A549 (cell line): ENCODE measurements around the gene DNAJC3. TPM values are rescaled to one million over a fixed set of nuclear protein-coding genes. Genes with fewer than 3 reads are reported as not detected.
A peak's percentile ranks its signal among the peaks of the same experiment; 100 is the strongest.

ENCODE experiments used
- ATAC-seq, 2 experiments: fragments of 200-7000 bp in 1 of 2; fragments of >200 bp in 1 of 2; cut with Nextera tagmentation in 1 of 2; cut with Tn5 transposase in 1 of 2; 3 replicates each; pipeline versions ENCODE4 v1.8.0 to v1.9.1; 2018 to 2020; ENCODE audit warnings: mild to moderate bottlenecking in 1 of 2, moderate library complexity in 1 of 2
- CTCF ChIA-PET: fragments of 300-600 bp; sonication (Branson Sonifier 250); formaldehyde crosslinking; extraction: SDS; loops from one replicate; lab custom pipeline; 2021; ENCODE audit warnings: antibody characterized with exemption, inconsistent platforms; lab: Yijun Ruan, JAX
- POLR2A ChIA-PET: fragments of 350-600 bp; formaldehyde crosslinking; extraction: SDS; loops from one replicate; lab custom pipeline; 2021; ENCODE audit warnings: antibody characterized with exemption, inconsistent platforms; lab: Yijun Ruan, JAX
- DNase-seq, 2 experiments: peaks; one replicate each; pipeline versions ENCODE4 v3.0.0 to v3.0.0-alpha.2; 2011 to 2016; ENCODE audit warnings: low read depth in 1 of 2, low spot score in 1 of 2
- FAIRE-seq: peaks from 2 replicates; lab custom pipeline; 2011; peaks lifted over from hg19 to GRCh38; lab: Jason Lieb, UNC
- H3K27ac ChIP-seq, 2 experiments: fragments of >200 bp; sonication (Bioruptor Twin); formaldehyde crosslinking; 3 replicates each; pipeline ENCODE4 v1.5.1; 2016 to 2017
- H3K4me1 ChIP-seq: fragments of >200 bp; sonication (Bioruptor Twin); formaldehyde crosslinking; 3 replicates; pipeline ENCODE4 v1.6.1; 2016
- H3K4me2 ChIP-seq: fragments of >200 bp; sonication (Bioruptor Twin); formaldehyde crosslinking; 3 replicates; pipeline ENCODE4 v1.6.1; 2016
- H3K4me3 ChIP-seq: fragments of >200 bp; sonication (Bioruptor Twin); formaldehyde crosslinking; 3 replicates; pipeline ENCODE4 v1.5.1; 2016
- H3K9me3 ChIP-seq: fragments of >200 bp; sonication (Bioruptor Twin); formaldehyde crosslinking; 3 replicates; pipeline ENCODE4 v1.6.1; 2016
- CBX8 ChIP-seq: fragments of 200-600 bp; sonication (generic); IDR thresholded peaks from 2 replicates; pipeline ENCODE4 v1.6.1; 2016
- CHD2 ChIP-seq: fragments of 150-350 bp; IDR thresholded peaks from 2 replicates; pipeline ENCODE4 v1.6.1; 2014; ENCODE audit warnings: low read length; ENCODE audit not compliant: partially characterized antibody
- CHD4 ChIP-seq: fragments of 200-600 bp; sonication (generic); IDR thresholded peaks from 2 replicates; pipeline ENCODE4 v1.6.1; 2016; ENCODE audit warnings: antibody characterized with exemption, mild to moderate bottlenecking, borderline replicate concordance
- EHMT2 ChIP-seq: fragments of 200-600 bp; sonication (generic); IDR thresholded peaks from 2 replicates; pipeline ENCODE4 v1.6.1; 2016; ENCODE audit warnings: antibody characterized with exemption, low read depth, mild to moderate bottlenecking, moderate library complexity
- FOSB ChIP-seq: fragments of 250-450 bp; sonication (Bioruptor Pico); IDR thresholded peaks from 2 replicates; pipeline ENCODE4 v1.5.0; 2020; ENCODE audit warnings: mild to moderate bottlenecking, moderate library complexity
- HDAC2 ChIP-seq: fragments of 200-600 bp; sonication (generic); IDR thresholded peaks from 2 replicates; pipeline ENCODE4 v1.6.1; 2016
- HMGXB4 ChIP-seq: fragments of 250-450 bp; sonication (Bioruptor Pico); IDR thresholded peaks from 2 replicates; pipeline ENCODE4 v1.5.0; 2021; ENCODE audit warnings: mild to moderate bottlenecking, moderate library complexity, borderline replicate concordance
- HOXB5 ChIP-seq: fragments of 250-450 bp; sonication (Bioruptor Pico); IDR thresholded peaks from 2 replicates; pipeline ENCODE4 v1.5.0; 2020; ENCODE audit warnings: mild to moderate bottlenecking, moderate library complexity
- JUN ChIP-seq, 2 experiments: fragments of >200 bp; sonication (Bioruptor Twin); formaldehyde crosslinking; IDR thresholded peaks; 2 replicates in 1 of 2; 3 replicates in 1 of 2; pipeline ENCODE4 v1.6.1; 2016 to 2017
- KDM5A ChIP-seq: fragments of 200-600 bp; sonication (generic); IDR thresholded peaks from 2 replicates; pipeline ENCODE4 v1.6.1; 2016; ENCODE audit warnings: antibody characterized with exemption, mild to moderate bottlenecking
- MAFK ChIP-seq: fragments of 450-650 bp; IDR thresholded peaks from 2 replicates; pipeline ENCODE4 v1.6.1; 2014; ENCODE audit not compliant: partially characterized antibody
- MAZ ChIP-seq: fragments of 150-350 bp; IDR thresholded peaks from 2 replicates; pipeline ENCODE4 v1.6.1; 2014; ENCODE audit warnings: antibody characterized with exemption, low read depth, low read length, borderline replicate concordance
- MYC ChIP-seq: IDR thresholded peaks from 2 replicates; pipeline ENCODE4 v1.6.1; 2012; ENCODE audit warnings: mild to moderate bottlenecking, inconsistent platforms, low read length, improper control_type of control experiment, borderline replicate concordance
- NFE2L2 ChIP-seq: fragments of 150-350 bp; conservative IDR thresholded peaks from 2 replicates; pipeline ENCODE4 v1.6.1; 2014; ENCODE audit warnings: low read length
- POLR2A ChIP-seq: IDR thresholded peaks from 2 replicates; pipeline ENCODE4 v1.6.1; 2012; ENCODE audit warnings: mild to moderate bottlenecking, low read length
- POLR2AphosphoS2 ChIP-seq: conservative IDR thresholded peaks from 2 replicates; pipeline ENCODE4 v1.6.1; 2012; ENCODE audit warnings: low read length, improper control_type of control experiment, inconsistent platforms
- RARB ChIP-seq: fragments of 250-450 bp; sonication (Bioruptor Pico); IDR thresholded peaks from 2 replicates; pipeline ENCODE4 v1.8.0; 2021; ENCODE audit warnings: mild to moderate bottlenecking, moderate library complexity
- RCOR1 ChIP-seq: fragments of 150-350 bp; IDR thresholded peaks from 2 replicates; pipeline ENCODE4 v1.6.1; 2014; ENCODE audit warnings: antibody characterized with exemption, low read length, low read depth
- SMC3 ChIP-seq: fragments of >200 bp; sonication (Bioruptor Twin); formaldehyde crosslinking; IDR thresholded peaks from 3 replicates; pipeline ENCODE4 v1.6.1; 2018; ENCODE audit warnings: inconsistent platforms
- SREBF2 ChIP-seq: fragments of 450-650 bp; IDR thresholded peaks from 2 replicates; pipeline ENCODE4 v1.6.1; 2014; ENCODE audit warnings: mild to moderate bottlenecking, moderate library complexity
- TFCP2L1 ChIP-seq: fragments of 250-450 bp; sonication (Bioruptor Pico); IDR thresholded peaks from 2 replicates; pipeline ENCODE4 v1.5.0; 2021; ENCODE audit warnings: mild to moderate bottlenecking
- USF2 ChIP-seq: fragments of 450-650 bp; IDR thresholded peaks from 2 replicates; pipeline ENCODE4 v1.6.1; 2014; ENCODE audit warnings: antibody characterized with exemption
- WGBS: methylation state at CpG from one replicate; pipeline ENCODE4 v1.1.6; 2017; ENCODE audit errors: missing lambda C conversion rate; 5-methylcytosine and 5-hydroxymethylcytosine counted together
- polyA plus RNA-seq, 4 experiments: library from polyadenylated mRNA; depleted of rRNA in 3 of 4; stranded (reverse); fragments of >200 nt; fragmentation: RNase III in 1 of 4; extraction: RNeasy Plus Mini Kit Qiagen cat#74134 plus additional on column Dnase treatment in 1 of 4; gene quantifications; 2 replicates in 3 of 4; 3 replicates in 1 of 4; pipeline ENCODE4 v1.2.3, GENCODE V29; 2011 to 2017
- TF ChIP-seq, protein P1 (sequence below): IDR thresholded peaks from 2 replicates; pipeline ENCODE4 v1.6.1; 2012
- TF ChIP-seq, protein P2 (sequence below): fragments of 250-450 bp; sonication (Bioruptor Pico); IDR thresholded peaks from 2 replicates; pipeline ENCODE4 v1.5.0; 2020; ENCODE audit warnings: low read depth, mild to moderate bottlenecking, moderate library complexity
- TF ChIP-seq, protein P3 (sequence below): IDR thresholded peaks from 2 replicates; pipeline ENCODE4 v1.6.1; 2012; ENCODE audit warnings: low read depth, borderline replicate concordance
- TF ChIP-seq, protein P4 (sequence below): fragments of 150-350 bp; IDR thresholded peaks from 2 replicates; pipeline ENCODE4 v1.6.1; 2014; ENCODE audit warnings: low read depth, mild to moderate bottlenecking, low read length

Gene DNAJC3
- polyA plus RNA-seq, 2 of the 4 experiments (the other 2 are of a cell fraction), result 11.1 to 21.9 TPM

- no peak for TF ChIP-seq HDAC2
- no peak for TF ChIP-seq CBX8
- TF ChIP-seq USF2, result peak; percentile 41; the same call in 1 of the 2 replicates
- TF ChIP-seq KDM5A, result no peak
- no peak for TF ChIP-seq RARB (CRISPR knock-in tag)
- TF ChIP-seq SREBF2, result no peak
- TF ChIP-seq EHMT2, result no peak
- TF ChIP-seq NFE2L2, result no peak
- TF ChIP-seq MAZ, result no peak
- TF ChIP-seq SMC3, result 0 out of 3 replicates have a peak, but pooled peaks have one; percentile 15
- no peak for TF ChIP-seq CHD2
- TF ChIP-seq TFCP2L1, result no peak
- TF ChIP-seq, protein P1, sequence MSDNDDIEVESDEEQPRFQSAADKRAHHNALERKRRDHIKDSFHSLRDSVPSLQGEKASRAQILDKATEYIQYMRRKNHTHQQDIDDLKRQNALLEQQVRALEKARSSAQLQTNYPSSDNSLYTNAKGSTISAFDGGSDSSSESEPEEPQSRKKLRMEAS, result peak; percentile 91
- TF ChIP-seq FOSB (CRISPR knock-in tag), result no peak
- TF ChIP-seq, protein P2, sequence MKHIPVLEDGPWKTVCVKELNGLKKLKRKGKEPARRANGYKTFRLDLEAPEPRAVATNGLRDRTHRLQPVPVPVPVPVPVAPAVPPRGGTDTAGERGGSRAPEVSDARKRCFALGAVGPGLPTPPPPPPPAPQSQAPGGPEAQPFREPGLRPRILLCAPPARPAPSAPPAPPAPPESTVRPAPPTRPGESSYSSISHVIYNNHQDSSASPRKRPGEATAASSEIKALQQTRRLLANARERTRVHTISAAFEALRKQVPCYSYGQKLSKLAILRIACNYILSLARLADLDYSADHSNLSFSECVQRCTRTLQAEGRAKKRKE (CRISPR knock-in tag), result no peak
- no peak for TF ChIP-seq HMGXB4 (CRISPR knock-in tag)
- TF ChIP-seq, protein P3, sequence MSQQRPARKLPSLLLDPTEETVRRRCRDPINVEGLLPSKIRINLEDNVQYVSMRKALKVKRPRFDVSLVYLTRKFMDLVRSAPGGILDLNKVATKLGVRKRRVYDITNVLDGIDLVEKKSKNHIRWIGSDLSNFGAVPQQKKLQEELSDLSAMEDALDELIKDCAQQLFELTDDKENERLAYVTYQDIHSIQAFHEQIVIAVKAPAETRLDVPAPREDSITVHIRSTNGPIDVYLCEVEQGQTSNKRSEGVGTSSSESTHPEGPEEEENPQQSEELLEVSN, result peak; percentile 87
- no peak for TF ChIP-seq RCOR1
- TF ChIP-seq CHD4, result no peak
- no peak for TF ChIP-seq MYC
- no peak for TF ChIP-seq POLR2AphosphoS2
- TF ChIP-seq, protein P4, sequence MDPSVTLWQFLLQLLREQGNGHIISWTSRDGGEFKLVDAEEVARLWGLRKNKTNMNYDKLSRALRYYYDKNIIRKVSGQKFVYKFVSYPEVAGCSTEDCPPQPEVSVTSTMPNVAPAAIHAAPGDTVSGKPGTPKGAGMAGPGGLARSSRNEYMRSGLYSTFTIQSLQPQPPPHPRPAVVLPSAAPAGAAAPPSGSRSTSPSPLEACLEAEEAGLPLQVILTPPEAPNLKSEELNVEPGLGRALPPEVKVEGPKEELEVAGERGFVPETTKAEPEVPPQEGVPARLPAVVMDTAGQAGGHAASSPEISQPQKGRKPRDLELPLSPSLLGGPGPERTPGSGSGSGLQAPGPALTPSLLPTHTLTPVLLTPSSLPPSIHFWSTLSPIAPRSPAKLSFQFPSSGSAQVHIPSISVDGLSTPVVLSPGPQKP, result no peak
- peak in 1 of 2 experiments; percentile 38; a peak in 1 of 5 replicates for TF ChIP-seq JUN (IDR thresholded peaks at IDR 0.05)
These were observed at the start of gene DNAJC3 (continued) for GRCh38 chr13:95676762-95677563.

GRCh38 chr13:95627590-95627989 lies 49.3 kb upstream of the DNAJC3 start:
- no peak overlapping the region for H3K4me2 ChIP-seq
- TF ChIP-seq JUN (IDR thresholded peaks at IDR 0.05), result no peak
- TF ChIP-seq MAFK, result peak; percentile 66
- no peak for TF ChIP-seq HOXB5 (CRISPR knock-in tag)
- TF ChIP-seq POLR2A, result no peak
- 0 out of 3 replicates have a peak, but pooled peaks cover 6% of the 10 kb centered on the region for H3K9me3 ChIP-seq
- H3K27ac ChIP-seq, result no peak overlapping the region
- ChIA-PET POLR2A (no interaction called here), CTCF (interaction anchor here (10.8 kb wide), 1 partner anchor 207 kb away, joined by 101 read pairs; no protein-coding TSS in a partner anchor)
- FAIRE-seq, result no peak
- WGBS, result 87% methylated on average over 1 of the region's 1 CpG
- H3K4me3 ChIP-seq, result no peak overlapping the region
- H3K4me1 ChIP-seq, result no peaks in the 10 kb centered on the region
- ATAC-seq, result no peak
- no peak for DNase-seq
